GM23338 (cell line): ENCODE data around the gene ZNF415. TPM values are rescaled to one million over a fixed set of nuclear protein-coding genes. Genes with fewer than 3 reads are reported as not detected.

Source experiments
- ATAC-seq: fragments of 200-7000 bp; cut with Tn5 transposase; 3 replicates; pipeline ENCODE4 v1.9.1; 2020
- DNase-seq: peaks from one replicate; pipeline ENCODE4 v3.0.0-alpha.2; 2015; ENCODE audit warnings: low spot score
- H2AFZ ChIP-seq: fragments of 200-600 bp; sonication (generic); 2 replicates; pipeline ENCODE4 v1.8.0; 2016; ENCODE audit warnings: antibody characterized with exemption, mild to moderate bottlenecking, moderate library complexity
- H3F3A ChIP-seq: fragments of 200-600 bp; sonication (generic); replicated peaks from 2 replicates; pipeline ENCODE4 v1.8.0; 2017; ENCODE audit warnings: antibody characterized with exemption, mixed run types, low read depth
- H3K27ac ChIP-seq: fragments of 200-600 bp; sonication (generic); 2 replicates; pipeline ENCODE4 v1.6.1; 2016; ENCODE audit warnings: low read depth
- H3K27me3 ChIP-seq: fragments of 200-600 bp; sonication (generic); 2 replicates; pipeline ENCODE4 v1.8.0; 2016; ENCODE audit warnings: mild to moderate bottlenecking, mixed run types, moderate library complexity; ENCODE audit not compliant: insufficient read depth
- H3K36me3 ChIP-seq: fragments of 200-600 bp; sonication (generic); 2 replicates; pipeline ENCODE4 v1.8.0; 2016; ENCODE audit warnings: mild to moderate bottlenecking; ENCODE audit not compliant: insufficient read depth
- H3K4me1 ChIP-seq: fragments of 200-600 bp; sonication (generic); 2 replicates; pipeline ENCODE4 v1.8.0; 2016; ENCODE audit warnings: mild to moderate bottlenecking, moderate library complexity; ENCODE audit not compliant: insufficient read depth
- H3K4me2 ChIP-seq: fragments of 200-600 bp; sonication (generic); 2 replicates; pipeline ENCODE4 v1.7.1; 2017; ENCODE audit warnings: mixed run types
- H3K4me3 ChIP-seq: fragments of 200-600 bp; sonication (generic); 2 replicates; pipeline ENCODE4 v1.6.1; 2016; ENCODE audit warnings: mixed run types
- H3K79me2 ChIP-seq: fragments of 200-600 bp; sonication (generic); replicated peaks from 2 replicates; pipeline ENCODE4 v1.8.0; 2017; ENCODE audit warnings: mild to moderate bottlenecking; ENCODE audit not compliant: insufficient read depth
- H3K9me2 ChIP-seq: fragments of 200-600 bp; sonication (generic); 2 replicates; pipeline ENCODE4 v1.8.0; 2017; ENCODE audit not compliant: insufficient read depth
- H4K20me1 ChIP-seq: fragments of 200-600 bp; sonication (generic); replicated peaks from 2 replicates; pipeline ENCODE4 v1.8.0; 2017; ENCODE audit warnings: mild to moderate bottlenecking; ENCODE audit not compliant: insufficient read depth
- H3K27ac Mint-ChIP-seq: 2 replicates; pipeline ENCODE4 v1.8.0; 2020; ENCODE audit warnings: inconsistent platforms, mild to moderate bottlenecking, moderate library complexity, mixed read lengths
- H3K27me3 Mint-ChIP-seq: 3 replicates; pipeline ENCODE4 v1.8.0; 2022; ENCODE audit warnings: low read depth, mild to moderate bottlenecking, moderate library complexity, mixed read lengths, inconsistent platforms; ENCODE audit not compliant: insufficient read depth, poor library complexity
- H3K36me3 Mint-ChIP-seq: 3 replicates; pipeline ENCODE4 v1.8.0; 2021; ENCODE audit warnings: low read depth, mild to moderate bottlenecking, inconsistent platforms, moderate library complexity, mixed read lengths
- H3K4me1 Mint-ChIP-seq: 3 replicates; pipeline ENCODE4 v1.8.0; 2020; ENCODE audit warnings: mild to moderate bottlenecking, inconsistent platforms, mixed read lengths
- H3K4me3 Mint-ChIP-seq: 3 replicates; pipeline ENCODE4 v1.8.0; 2021; ENCODE audit warnings: moderate library complexity, mild to moderate bottlenecking, inconsistent platforms, mixed read lengths
- H3K9me3 Mint-ChIP-seq: 3 replicates; pipeline ENCODE4 v1.8.0; 2020; ENCODE audit warnings: moderate library complexity, mild to moderate bottlenecking, inconsistent platforms, mixed read lengths
- JUNB ChIP-seq: IDR thresholded peaks from one replicate; pipeline ENCODE4 v1.6.1; 2016; ENCODE audit warnings: antibody characterized with exemption; ENCODE audit not compliant: unreplicated experiment
- NANOG ChIP-seq: IDR thresholded peaks from 2 replicates; pipeline ENCODE4 v1.6.1; 2016; ENCODE audit warnings: antibody characterized with exemption, borderline replicate concordance
- REST ChIP-seq: IDR thresholded peaks from one replicate; pipeline ENCODE4 v1.6.1; 2018; ENCODE audit warnings: antibody characterized with exemption; ENCODE audit not compliant: unreplicated experiment
- STAT1 ChIP-seq: IDR thresholded peaks from one replicate; pipeline ENCODE4 v1.6.1; 2016; ENCODE audit warnings: antibody characterized with exemption; ENCODE audit not compliant: unreplicated experiment
- ZNF331 ChIP-seq: fragments of 250-450 bp; sonication (Bioruptor Pico); IDR thresholded peaks from 2 replicates; pipeline ENCODE4 v1.5.0; 2020; ENCODE audit warnings: low read depth, mild to moderate bottlenecking, moderate library complexity
- ZNF462 ChIP-seq: fragments of 250-450 bp; sonication (Bioruptor Pico); IDR thresholded peaks from 2 replicates; pipeline ENCODE4 v1.5.0; 2020; ENCODE audit warnings: mild to moderate bottlenecking, moderate library complexity
- polyA plus RNA-seq: library from polyadenylated mRNA; unstranded; fragments of >200 nt; fragmentation: Nextera tagmentation; extraction: Ambion mirVana; gene quantifications from 2 replicates; pipeline ENCODE4 v1.2.1, GENCODE V29; 2016
- total RNA-seq: library from RNA; depleted of rRNA; stranded (reverse); fragments of >200 nt; shearing (Covaris generic); gene quantifications from 2 replicates; pipeline ENCODE4 v1.2.3, GENCODE V29; 2014

ZNF415 gene
- total and polyA plus RNA-seq, 2 experiments from 2014 or later: 9.2 to 9.3 TPM

GRCh38 chr19:53086949-53087348, 45.8 kb downstream of the ZNF415 start (continued):
- TF ChIP-seq ZNF462 (CRISPR knock-in tag): no peak

GRCh38 chr19:53085496-53085895, 47.2 kb downstream of the ZNF415 start:
- H3K4me1 ChIP-seq: no peaks in the 10 kb centered on the region
- H3K27me3 ChIP-seq: no peaks in the 10 kb centered on the region
- no peaks in the 10 kb centered on the region for H3F3A ChIP-seq
- no peaks in the 10 kb centered on the region for H3K9me2 ChIP-seq
- Mint-ChIP-seq H3K27ac (no peak overlapping the region), H3K27me3 (peaks cover 4% of the 10 kb centered on the region), H3K9me3 (peaks cover 2% of the 10 kb centered on the region; the same call in 1 of the 3 replicates), H3K36me3 (peaks cover 72% of the 10 kb centered on the region), H3K4me1 (no peaks in the 10 kb centered on the region), H3K4me3 (no peak overlapping the region)
- H2AFZ ChIP-seq: no peak overlapping the region
- H3K4me3 ChIP-seq: no peak overlapping the region
- DNase-seq (no peak), ATAC-seq (no peak)
- H4K20me1 ChIP-seq: no peaks in the 10 kb centered on the region; the same call in 1 of the 2 replicates
- peaks cover 15% of the 10 kb centered on the region; the same call in 1 of the 2 replicates for H3K79me2 ChIP-seq
- H3K4me2 ChIP-seq: no peak overlapping the region
- H3K27ac ChIP-seq: no peak overlapping the region
- peaks cover 11% of the 10 kb centered on the region; the same call in 1 of the 2 replicates for H3K36me3 ChIP-seq
- TF ChIP-seq STAT1 (no peak), NANOG (no peak), REST (no peak), ZNF331 (CRISPR knock-in tag) (no peak), ZNF462 (CRISPR knock-in tag) (no peak), JUNB (no peak)
